OCI-LY1 (cell line): Measurements from ENCODE around the gene UGT1A10.
"Not testable (repeated sequence)": the region's sequence is repeated elsewhere in the genome, so short reads cannot be mapped to it uniquely, and the experiment has no call there.

Experiments used
- CTCF ChIP-seq: fragments of 200-600 bp; sonication (generic), shearing (Covaris generic); IDR thresholded peaks from 2 replicates; pipeline ENCODE4 v1.5.1; 2017; ENCODE audit warnings: mild to moderate bottlenecking, antibody characterized with exemption, low read length, moderate library complexity, mixed read lengths
- EZH2 ChIP-seq: fragments of 200-600 bp; sonication (generic), shearing (Covaris generic); IDR thresholded peaks from 2 replicates; pipeline ENCODE4 v1.8.0; 2017; ENCODE audit warnings: borderline replicate concordance, mixed run types, mild to moderate bottlenecking, antibody characterized with exemption, low read length, moderate library complexity, mixed read lengths

- TF ChIP-seq CTCF, EZH2: not testable (repeated sequence)
These were observed 14.4 kb upstream of the UGT1A10 start for GRCh38 chr2:233621863-233622262.
